ENCODE results near the gene SIK2.
"Not testable (repeated sequence)": the region's sequence is repeated elsewhere in the genome, so short reads cannot be mapped to it uniquely, and the experiment has no call there.

The SIK2 gene

DNA sequence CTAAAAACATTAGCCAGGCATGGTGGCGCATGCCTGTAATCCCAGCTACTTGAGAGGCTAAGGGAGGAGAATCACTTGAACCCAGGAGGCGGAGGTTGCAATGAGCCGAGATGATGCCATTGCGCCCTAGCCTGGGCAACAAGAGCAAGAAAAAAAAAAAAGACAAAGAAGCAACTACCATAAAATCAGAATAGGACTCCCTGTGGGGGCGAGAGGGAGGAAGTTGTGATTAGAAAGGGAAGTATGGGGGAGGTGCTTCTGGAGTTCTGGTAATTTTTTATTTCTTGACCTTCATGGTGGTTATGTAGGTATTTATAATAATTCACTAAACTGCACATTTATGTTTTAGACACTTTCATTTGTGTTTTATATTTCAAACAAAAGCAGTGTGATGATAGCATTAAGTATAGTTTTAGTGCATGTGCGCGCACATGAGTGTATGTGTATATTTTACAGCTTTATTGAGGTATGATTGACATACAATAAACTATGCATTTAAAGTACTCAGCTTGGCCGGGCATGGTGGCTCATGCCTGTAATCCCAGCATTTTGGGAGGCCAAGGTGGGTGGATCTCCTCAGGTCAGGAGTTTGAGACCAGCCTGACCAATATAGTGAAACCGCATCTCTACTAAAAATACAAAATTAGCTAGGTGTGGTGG is 43.5 kb downstream of the SIK2 start:
- Histone ChIP-seq H3K4me3 (ENCODE audit: low read depth, low read length) (no peak overlapping the region), H3K79me2 (peaks cover 27% of the 10 kb centered on the region), H3K4me2 (ENCODE audit: low read length) (no peak overlapping the region), H3K4me1 (no peaks in the 10 kb centered on the region), H3K9me3 (ENCODE audit: control insufficient read depth, low read length) (no peaks in the 10 kb centered on the region), H3K9ac (no peak overlapping the region), H3K27me3 (ENCODE audit: control insufficient read depth, insufficient read depth, low read length) (no peaks in the 10 kb centered on the region), H3K36me3 (ENCODE audit: control insufficient read depth, insufficient read depth, low read length) (no peaks in the 10 kb centered on the region), H3K27ac (no peak overlapping the region), H2AFZ (no peak overlapping the region)
- TF ChIP-seq, protein P1, sequence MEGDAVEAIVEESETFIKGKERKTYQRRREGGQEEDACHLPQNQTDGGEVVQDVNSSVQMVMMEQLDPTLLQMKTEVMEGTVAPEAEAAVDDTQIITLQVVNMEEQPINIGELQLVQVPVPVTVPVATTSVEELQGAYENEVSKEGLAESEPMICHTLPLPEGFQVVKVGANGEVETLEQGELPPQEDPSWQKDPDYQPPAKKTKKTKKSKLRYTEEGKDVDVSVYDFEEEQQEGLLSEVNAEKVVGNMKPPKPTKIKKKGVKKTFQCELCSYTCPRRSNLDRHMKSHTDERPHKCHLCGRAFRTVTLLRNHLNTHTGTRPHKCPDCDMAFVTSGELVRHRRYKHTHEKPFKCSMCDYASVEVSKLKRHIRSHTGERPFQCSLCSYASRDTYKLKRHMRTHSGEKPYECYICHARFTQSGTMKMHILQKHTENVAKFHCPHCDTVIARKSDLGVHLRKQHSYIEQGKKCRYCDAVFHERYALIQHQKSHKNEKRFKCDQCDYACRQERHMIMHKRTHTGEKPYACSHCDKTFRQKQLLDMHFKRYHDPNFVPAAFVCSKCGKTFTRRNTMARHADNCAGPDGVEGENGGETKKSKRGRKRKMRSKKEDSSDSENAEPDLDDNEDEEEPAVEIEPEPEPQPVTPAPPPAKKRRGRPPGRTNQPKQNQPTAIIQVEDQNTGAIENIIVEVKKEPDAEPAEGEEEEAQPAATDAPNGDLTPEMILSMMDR (IDR thresholded peaks at IDR 0.05), result no peak

DNA sequence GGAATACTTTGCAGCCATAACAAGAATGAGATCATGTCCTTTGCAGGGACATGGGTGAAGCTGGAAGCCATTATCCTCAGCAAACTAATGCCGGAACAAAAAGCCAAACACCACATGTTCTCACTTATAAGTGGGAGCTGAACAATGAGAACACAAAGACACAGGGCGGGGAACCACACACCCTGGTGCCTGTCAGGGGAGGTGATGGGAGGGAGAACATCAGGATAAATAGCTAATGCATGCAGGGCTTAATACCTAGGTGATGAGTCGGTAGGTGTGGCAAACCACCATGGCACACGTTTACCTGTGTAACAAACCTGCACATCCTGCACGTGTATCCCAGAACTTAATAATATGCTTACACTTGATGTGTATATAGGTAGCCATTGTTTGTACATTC is 49.1 kb downstream of the SIK2 start:
- H3K36me3 ChIP-seq (ENCODE audit: control insufficient read depth, insufficient read depth, low read length); H3K9ac ChIP-seq; H3K9me3 ChIP-seq (ENCODE audit: control insufficient read depth, low read length); H3K27ac ChIP-seq; H3K27me3 ChIP-seq (ENCODE audit: control insufficient read depth, insufficient read depth, low read length); H3K79me2 ChIP-seq; H3K4me3 ChIP-seq (ENCODE audit: low read depth, low read length); H2AFZ ChIP-seq; H3K4me1 ChIP-seq; H3K4me2 ChIP-seq (ENCODE audit: low read length): not testable (repeated sequence)

DNA sequence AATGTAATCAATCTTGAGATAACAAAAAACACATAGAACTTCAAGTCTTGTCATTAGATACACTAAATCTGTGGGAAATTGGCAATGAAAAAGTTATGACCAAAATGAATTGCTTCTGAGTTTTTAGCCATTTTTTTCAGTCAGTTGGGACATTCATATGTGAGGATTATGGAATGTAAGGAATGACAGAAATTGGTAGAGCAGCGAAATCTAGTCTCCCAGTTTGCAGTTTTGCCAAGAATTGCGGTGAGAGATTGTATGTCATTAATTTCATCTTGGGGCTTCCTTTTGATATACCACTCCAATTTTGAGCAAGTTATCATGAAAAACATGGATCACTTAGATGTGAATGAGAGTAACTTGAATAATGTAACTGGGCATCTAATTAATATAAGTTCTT is 49.9 kb downstream of the SIK2 start:
- H2AFZ ChIP-seq, result no peak overlapping the region
- no peaks in the 10 kb centered on the region for H3K36me3 ChIP-seq (ENCODE audit: control insufficient read depth, insufficient read depth, low read length)
- no peaks in the 10 kb centered on the region for H3K9me3 ChIP-seq (ENCODE audit: control insufficient read depth, low read length)
- H3K9ac ChIP-seq, result no peak overlapping the region
- H3K27ac ChIP-seq, result no peak overlapping the region
- peaks cover 3% of the 10 kb centered on the region for H3K4me1 ChIP-seq
- peaks cover 3% of the 10 kb centered on the region for H3K79me2 ChIP-seq
- H3K27me3 ChIP-seq (ENCODE audit: control insufficient read depth, insufficient read depth, low read length), result no peaks in the 10 kb centered on the region
- no peak overlapping the region for H3K4me3 ChIP-seq (ENCODE audit: low read depth, low read length)
- no peak overlapping the region for H3K4me2 ChIP-seq (ENCODE audit: low read length)
- TF ChIP-seq, protein P1 (IDR thresholded peaks at IDR 0.05), result no peak

DNA sequence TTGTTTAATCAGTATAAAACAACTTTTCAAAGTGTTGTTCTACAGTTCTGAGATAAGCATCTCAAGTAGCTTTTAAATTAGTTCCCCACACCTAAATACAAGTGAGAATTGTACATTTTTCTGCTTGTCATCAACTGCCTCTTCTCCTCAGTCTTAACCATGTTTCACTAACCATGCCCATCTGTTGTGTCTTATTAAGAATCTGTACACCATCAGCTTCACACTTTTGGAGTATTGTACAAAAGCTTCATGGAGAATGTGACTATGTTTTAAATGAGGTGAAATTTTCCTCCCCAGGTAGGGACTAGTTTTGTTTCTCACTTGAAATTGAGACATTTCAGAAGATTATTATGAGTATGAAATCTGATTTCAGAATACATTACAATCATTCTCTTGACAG is 52.4 kb downstream of the SIK2 start:
- no peak overlapping the region for H2AFZ ChIP-seq
- H3K27ac ChIP-seq, result no peak overlapping the region
- no peaks in the 10 kb centered on the region for H3K36me3 ChIP-seq (ENCODE audit: control insufficient read depth, insufficient read depth, low read length)
- peaks cover 10% of the 10 kb centered on the region for H3K79me2 ChIP-seq
- peaks cover 14% of the 10 kb centered on the region for H3K4me1 ChIP-seq
- TF ChIP-seq, protein P1 (IDR thresholded peaks at IDR 0.05), result no peak
- no peaks in the 10 kb centered on the region for H3K27me3 ChIP-seq (ENCODE audit: control insufficient read depth, insufficient read depth, low read length)
- H3K4me2 ChIP-seq (ENCODE audit: low read length), result no peak overlapping the region
- H3K9ac ChIP-seq, result no peak overlapping the region
- H3K9me3 ChIP-seq (ENCODE audit: control insufficient read depth, low read length), result no peaks in the 10 kb centered on the region
- H3K4me3 ChIP-seq (ENCODE audit: low read depth, low read length), result no peak overlapping the region

DNA sequence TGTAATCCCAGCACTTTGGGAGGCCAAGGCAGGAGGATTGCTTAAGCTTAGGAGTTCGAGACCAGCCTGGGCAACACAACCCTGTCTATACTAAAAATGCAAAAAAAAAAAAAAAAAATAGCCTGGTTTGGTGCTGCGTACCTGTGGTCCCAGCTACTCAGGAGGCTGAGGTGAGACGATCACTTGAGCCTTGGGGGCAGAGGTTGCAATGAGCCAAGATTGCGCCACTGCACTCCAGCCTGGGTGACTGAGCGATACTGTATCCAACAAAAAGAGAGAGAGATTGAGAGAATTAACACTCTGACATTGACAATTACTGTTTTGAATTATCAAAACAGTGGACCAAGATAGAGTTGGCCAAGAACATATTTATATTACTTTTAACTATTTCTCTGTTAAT is 53.7 kb downstream of the SIK2 start:
- H3K4me2 ChIP-seq (ENCODE audit: low read length), result no peak overlapping the region
- H3K9ac ChIP-seq, result no peak overlapping the region
- H3K9me3 ChIP-seq (ENCODE audit: control insufficient read depth, low read length), result no peaks in the 10 kb centered on the region
- H3K27ac ChIP-seq, result no peak overlapping the region
- TF ChIP-seq, protein P1 (IDR thresholded peaks at IDR 0.05), result no peak
- H3K36me3 ChIP-seq (ENCODE audit: control insufficient read depth, insufficient read depth, low read length), result no peaks in the 10 kb centered on the region
- H3K4me3 ChIP-seq (ENCODE audit: low read depth, low read length), result no peak overlapping the region
- H3K4me1 ChIP-seq, result peaks cover 14% of the 10 kb centered on the region
- peaks cover 13% of the 10 kb centered on the region for H3K79me2 ChIP-seq
- no peak overlapping the region for H2AFZ ChIP-seq
- no peaks in the 10 kb centered on the region for H3K27me3 ChIP-seq (ENCODE audit: control insufficient read depth, insufficient read depth, low read length)

DNA sequence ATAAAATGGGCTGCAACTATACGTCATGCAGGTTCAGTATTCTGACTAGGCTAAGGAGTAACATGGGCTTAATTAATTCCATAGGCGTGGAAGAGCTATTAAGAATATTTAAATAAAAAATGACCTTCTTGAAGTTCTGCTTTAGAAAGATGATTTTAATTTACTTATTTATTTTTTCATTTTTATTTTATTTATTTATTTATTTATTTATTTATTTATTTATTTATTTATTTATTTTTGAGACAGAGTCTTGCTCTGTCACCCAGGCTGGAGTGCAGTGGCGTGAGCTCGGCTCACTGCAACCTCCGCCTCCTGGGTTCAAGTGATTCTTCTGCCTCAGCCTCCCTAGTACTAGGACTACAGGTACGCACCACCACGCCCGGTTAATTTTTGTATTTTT is 55.7 kb downstream of the SIK2 start:
- peaks cover 14% of the 10 kb centered on the region for H3K4me1 ChIP-seq
- not testable (repeated sequence) for H3K36me3 ChIP-seq (ENCODE audit: control insufficient read depth, insufficient read depth, low read length); H3K4me3 ChIP-seq (ENCODE audit: low read depth, low read length); H3K27ac ChIP-seq; H3K9me3 ChIP-seq (ENCODE audit: control insufficient read depth, low read length); H3K4me2 ChIP-seq (ENCODE audit: low read length); H2AFZ ChIP-seq; H3K9ac ChIP-seq; H3K27me3 ChIP-seq (ENCODE audit: control insufficient read depth, insufficient read depth, low read length)
- peaks cover 21% of the 10 kb centered on the region for H3K79me2 ChIP-seq

DNA sequence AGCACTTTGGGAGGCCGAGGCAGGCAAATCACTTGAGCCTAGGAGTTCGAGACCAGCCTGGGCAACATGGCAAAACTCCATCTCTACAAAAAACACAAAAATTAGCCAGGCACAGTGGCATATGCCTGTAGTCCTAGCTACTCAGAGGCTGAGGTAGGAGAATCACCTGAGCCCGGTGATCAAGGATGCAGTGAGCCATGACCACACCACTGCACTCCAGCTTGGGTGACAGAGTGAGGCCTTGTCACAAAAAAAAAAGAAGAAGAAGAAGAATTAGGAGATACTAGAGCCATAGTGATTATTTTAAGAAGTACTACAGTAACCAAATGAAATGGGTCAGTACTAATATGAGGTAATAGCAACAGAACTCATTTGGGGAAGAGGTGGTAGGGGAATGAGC is 56.2 kb downstream of the SIK2 start:
- not testable (repeated sequence) for H3K4me2 ChIP-seq (ENCODE audit: low read length); H2AFZ ChIP-seq; H3K4me3 ChIP-seq (ENCODE audit: low read depth, low read length); H3K36me3 ChIP-seq (ENCODE audit: control insufficient read depth, insufficient read depth, low read length); H3K9ac ChIP-seq; H3K27me3 ChIP-seq (ENCODE audit: control insufficient read depth, insufficient read depth, low read length); H3K9me3 ChIP-seq (ENCODE audit: control insufficient read depth, low read length); H3K27ac ChIP-seq
- Histone ChIP-seq H3K79me2 (peaks cover 26% of the 10 kb centered on the region), H3K4me1 (peaks cover 13% of the 10 kb centered on the region)

Data from parathyroid adenoma (tissue), 2 donors.